Glomerular endothelial cell (primary cell): ENCODE results near the gene ATXN7L1. TPM values are rescaled to one million over a fixed set of nuclear protein-coding genes. Genes with fewer than 3 reads are reported as not detected.

Source experiments
- DNase-seq: peaks from one replicate; pipeline ENCODE4 v3.0.0-alpha.2; 2011; ENCODE audit warnings: low read depth, low spot score; ENCODE audit errors: extremely low read depth
- total RNA-seq: library from RNA; depleted of rRNA; stranded (reverse); fragments of >200 nt; gene quantifications from 2 replicates; pipeline ENCODE4 v1.2.3, GENCODE V29; 2015

Gene ATXN7L1
- total RNA-seq, 1 donor from 2014 or later, result 11.7 TPM

DNA sequence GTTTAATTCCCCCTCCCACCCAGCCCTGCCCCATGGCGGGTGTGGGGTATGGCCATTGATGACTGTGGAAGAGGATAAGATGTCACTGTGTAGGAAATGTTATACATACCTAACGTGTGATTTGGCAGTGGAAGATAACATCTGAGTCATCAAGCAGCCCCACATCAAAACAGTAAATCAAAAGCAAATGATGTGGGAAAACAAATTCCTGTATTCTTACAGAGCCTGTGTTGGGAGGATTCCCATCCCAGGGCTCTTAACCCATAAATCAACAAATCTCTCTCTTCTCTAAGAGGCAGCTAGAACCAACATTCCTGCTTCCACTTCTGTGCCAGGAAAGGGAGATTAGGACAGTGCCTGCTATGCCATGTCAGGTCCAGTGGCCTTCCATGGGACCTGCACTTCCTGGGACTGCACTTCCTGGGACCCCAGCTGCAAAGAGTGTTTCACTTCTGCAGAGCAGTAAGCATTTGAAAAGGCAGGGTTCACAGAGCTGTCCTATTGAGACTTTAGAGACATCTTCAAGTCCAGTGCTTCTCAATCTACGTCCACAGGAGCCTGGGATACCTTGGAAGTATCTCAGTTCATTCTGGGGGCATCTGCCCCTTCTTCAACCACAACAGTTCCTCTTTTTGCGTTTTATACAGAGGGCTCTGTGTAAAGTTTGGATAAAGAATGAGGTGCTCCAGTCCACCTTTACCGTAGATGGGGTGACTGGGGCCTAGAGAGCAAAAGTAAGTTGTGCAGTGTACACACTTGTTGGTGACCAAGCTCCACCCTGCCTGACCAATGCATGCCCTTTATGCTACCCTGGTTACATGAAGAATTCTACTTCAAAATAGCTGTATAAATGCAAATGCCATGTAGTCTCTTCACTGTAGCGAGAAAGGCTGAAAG lies 45.7 kb downstream of the ATXN7L1 start:
- DNase-seq, result peak; percentile 80

DNA sequence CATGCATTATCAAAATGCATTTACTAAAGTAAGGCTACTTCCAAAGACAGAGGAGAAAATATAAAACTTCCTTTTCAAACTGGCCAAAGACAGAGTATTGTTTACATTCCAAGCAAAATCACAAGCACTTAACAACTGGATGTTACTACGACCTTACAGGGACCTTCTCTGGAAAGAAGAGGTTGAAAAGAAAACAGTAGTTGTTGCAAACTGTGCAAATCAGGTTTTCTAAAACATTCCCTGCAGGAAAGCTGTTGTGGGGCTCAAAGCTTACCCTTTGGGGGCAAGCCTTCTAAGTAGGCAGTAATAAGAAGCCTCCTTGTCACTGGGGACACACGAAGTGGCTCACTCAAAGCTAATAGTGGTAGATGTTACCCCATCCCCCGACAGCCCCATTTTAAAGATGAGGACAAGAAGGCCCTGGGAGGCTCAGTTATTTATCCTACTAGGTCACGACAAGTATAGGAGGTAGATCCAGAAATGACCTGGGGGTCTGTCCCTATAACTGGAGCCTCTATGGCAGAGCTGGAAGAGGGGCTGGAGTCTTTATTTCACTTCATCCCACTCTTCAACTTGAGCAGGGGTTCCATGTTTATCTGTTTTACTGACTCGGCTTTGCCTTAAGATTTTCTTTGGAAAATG lies 46.6 kb downstream of the ATXN7L1 start:
- no peak for DNase-seq

DNA sequence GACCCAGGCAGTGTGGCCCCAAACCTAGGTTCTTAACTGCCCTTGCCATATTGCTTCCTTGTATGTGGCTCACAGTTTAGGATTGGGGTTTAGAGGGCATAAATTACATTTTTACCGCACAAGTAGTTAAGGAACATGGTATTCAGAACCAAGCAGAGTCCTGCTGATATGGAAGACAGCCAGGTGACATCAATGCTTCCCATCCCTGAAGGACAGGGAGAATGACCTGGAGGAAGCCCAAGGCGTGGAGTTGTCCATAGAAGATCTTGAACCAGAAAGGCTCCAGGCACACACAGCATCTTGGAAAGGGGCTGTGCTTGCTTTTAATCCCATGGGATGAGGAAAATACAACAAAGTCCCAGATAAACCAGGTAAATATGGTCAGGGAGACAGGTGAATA lies 48.3 kb downstream of the ATXN7L1 start:
- DNase-seq, result no peak

DNA sequence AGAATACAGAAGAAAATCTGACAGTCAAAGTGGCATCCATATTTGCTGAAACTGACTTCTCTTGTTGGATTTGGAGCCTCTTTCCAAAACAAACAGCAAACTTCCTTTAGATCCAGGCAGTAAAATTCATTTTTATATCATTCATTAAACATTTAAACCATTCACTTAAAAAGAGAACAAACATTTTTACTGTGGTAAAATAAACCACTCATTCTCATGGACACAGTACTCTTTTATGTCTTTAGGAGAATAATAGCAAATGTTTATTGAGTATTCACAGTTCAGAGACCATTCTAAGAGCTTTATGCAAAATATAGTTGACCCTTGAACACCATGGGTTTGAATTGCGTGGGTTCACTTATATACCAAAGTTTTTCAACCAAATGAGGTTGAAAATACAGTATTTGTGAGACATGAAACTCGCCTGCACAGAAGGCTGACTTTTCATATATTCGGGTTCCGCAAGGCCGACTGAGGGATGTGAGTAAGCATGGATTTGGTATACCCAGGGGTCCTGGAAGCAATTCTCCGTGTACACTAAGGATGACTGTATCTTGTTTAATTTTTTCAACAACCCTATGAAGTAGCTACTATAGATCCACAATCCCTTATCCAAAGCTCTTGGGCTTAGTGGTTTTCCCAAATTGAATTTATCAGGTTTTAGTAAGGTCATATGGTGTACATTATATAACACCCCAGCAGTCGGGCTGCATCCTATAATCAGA lies 49.1 kb downstream of the ATXN7L1 start:
- no peak for DNase-seq

DNA sequence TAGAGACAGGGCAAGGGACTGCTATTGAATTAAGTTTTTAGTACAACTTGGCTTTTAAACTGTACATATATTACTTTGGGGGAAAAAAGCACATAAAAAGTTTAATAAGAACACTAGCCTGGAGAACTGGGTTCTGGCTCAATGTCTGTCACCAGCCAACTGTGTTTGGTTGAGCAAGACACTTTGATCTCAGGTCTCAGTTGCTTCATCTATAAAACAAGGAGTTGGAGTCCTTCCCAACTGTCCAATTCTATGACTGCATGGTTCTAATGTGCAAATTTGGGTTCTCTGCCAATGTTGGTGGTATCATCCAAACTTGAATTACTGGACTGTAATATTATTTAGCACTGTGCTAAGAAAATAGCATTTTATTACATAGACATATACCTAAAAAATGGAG lies 50.3 kb downstream of the ATXN7L1 start:
- no peak for DNase-seq

DNA sequence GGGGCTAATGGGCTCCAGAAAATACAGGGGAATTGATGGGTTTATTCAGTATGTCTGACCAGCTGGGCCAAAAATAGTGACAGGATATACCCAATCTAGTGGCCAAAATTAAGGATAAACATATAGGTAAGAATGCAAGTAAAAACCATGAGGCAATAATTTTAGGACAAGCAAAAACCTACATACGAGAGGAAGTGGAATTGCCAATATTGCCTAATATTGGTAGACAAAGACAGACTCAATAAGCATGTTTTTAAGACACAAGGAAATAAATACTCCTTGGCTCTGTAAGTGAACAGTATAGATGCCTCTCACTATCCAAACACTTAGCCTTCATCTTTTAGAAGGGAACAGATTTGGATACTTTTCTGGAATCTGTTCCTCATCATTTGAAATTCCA lies 51.0 kb downstream of the ATXN7L1 start:
- DNase-seq, result no peak

DNA sequence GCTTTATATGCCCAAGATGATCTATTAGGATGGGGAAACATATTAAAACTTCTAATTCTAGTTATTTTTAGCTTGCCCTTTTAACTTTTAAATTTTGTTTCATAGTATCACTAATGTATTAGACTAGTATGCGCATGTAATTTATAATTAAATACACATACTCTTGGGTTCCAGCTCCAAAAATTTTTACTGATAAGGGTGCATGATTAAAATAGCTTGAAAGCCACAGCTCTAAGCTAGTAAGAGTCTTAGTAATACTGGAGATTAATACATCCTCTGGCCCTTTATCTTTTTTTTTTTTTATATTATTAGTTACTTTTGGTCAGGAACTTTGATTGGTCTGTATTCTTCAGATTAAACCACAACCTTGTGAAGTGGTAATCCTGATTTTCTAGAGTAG lies 53.6 kb downstream of the ATXN7L1 start:
- no peak for DNase-seq

DNA sequence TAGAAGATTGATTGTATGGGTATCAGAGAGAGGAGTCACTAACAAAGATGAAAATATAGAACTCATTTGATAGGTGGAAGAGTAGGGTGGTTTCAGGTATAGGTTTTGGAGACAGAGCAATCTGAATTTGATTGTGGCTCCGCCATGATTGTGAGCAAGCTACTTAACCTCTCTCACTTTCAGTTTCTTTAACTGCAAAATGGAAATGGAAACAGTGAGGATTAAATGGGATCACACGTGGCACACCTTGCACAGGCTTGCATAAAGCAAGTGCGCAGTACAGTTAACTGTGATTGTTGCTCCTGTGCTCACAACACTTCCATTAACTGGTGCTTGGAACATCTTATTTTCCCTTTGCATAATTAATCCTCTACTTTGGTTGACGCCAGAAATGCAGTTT lies 54.9 kb downstream of the ATXN7L1 start:
- DNase-seq, result no peak

DNA sequence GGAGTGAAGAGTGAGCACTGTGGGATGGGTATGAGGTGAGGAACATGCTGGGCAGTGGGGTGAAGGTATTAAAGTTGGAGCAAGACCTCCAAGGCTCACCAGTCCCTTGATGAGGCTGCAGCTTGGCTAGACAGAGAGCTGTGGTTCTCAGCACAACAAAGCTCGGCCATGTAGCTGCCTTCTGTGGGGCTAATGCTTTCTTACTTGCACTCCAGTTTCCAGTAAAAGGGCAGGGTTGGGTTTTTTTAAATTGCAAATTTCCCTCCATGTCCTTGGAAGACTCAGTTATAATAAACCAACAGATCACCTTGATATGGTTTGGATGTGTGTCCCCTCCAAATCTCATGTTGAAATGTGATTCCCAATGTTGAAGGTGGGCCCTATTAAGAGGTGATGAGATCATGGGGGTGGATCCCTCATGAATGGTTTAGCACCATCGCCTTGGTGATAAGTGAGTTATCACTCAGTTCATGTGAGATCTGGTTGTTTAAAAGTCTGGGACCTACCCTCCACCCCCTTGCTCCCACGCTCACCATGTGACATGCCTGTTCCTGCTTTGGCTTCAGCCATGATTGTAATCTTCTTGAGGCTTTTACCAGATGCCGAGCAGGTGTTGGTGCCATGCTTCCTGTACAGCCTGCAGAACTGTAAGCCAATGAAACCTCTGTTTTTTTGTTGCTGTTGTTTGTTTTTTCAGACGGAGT lies 55.9 kb downstream of the ATXN7L1 start:
- no peak for DNase-seq

DNA sequence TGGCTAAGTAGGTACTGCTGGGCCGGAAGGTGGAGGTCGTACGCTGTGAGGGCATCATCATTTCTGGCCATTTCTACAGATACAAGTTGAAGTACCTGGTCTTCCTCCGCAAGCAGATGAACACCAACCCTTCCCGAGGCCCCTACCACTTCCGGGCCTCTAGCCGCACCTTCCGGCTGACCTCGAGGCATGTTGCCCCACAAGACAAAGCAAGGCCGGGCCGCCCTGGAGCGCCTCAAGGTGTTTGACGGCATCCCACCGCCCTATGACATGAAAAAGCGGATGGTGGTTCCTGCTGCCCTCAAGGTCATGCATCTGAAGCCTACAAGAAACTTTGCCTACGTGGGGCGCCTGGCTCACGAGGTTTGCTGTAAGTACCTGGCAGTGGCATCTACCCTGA lies 56.8 kb downstream of the ATXN7L1 start:
- no peak for DNase-seq

DNA sequence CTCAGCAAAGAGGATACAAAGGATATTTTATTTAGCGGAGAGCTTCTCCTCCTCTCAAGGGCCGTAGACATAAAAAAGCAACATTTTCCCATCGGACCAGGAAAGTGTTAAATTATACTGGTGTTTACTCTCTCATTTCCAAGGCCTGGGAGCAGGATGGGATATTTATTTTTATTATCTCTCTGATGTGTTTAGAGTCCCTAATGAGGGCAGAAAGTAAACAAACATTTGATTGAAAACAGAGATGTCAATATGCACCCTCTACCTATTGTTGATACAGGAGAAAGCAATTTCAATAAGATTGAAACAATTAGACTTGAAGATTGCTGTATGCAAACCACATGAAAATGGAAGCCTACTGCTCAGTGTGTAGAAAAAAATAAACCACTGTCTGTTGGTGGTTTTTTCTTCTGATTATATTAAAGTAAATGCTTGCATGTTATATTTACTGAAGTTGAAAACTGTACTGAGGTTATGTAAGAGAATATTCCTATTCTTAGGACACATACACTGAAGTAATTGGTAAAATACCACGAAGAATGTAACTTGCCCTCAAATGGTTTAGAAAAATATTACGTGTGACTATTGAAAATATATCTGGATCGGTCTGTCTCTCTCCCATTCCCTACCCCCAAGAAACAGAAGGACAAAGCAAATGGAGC lies 59.3 kb downstream of the ATXN7L1 start:
- DNase-seq, result no peak

DNA sequence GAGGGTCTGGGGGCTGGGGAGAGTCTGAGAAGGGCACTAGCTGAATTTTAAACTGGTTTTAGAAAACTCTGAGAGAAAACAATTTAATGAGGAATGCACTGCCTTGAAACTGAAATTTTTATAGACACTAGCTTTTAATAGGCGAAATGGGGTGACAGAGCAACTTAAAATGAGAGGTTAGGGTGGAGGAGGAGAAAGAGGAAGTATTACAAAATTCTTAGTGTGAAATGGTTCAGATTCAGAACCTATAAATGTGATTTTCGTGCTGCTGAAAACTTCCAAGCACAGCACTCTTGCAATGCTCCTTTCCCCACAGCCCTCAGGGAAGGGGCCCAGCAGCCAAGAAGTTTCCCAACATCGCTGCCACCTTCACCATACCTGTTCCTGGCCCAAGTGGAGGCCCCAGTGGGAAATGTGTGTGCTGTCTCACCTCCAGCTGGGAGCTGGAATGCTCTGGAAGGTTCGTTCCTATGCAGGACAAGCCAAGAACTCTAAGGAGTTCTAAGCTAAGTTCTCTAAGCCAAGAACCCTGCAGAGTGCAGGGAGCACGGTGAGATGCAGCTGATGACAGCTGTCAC lies 60.0 kb downstream of the ATXN7L1 start:
- DNase-seq, result no peak

DNA sequence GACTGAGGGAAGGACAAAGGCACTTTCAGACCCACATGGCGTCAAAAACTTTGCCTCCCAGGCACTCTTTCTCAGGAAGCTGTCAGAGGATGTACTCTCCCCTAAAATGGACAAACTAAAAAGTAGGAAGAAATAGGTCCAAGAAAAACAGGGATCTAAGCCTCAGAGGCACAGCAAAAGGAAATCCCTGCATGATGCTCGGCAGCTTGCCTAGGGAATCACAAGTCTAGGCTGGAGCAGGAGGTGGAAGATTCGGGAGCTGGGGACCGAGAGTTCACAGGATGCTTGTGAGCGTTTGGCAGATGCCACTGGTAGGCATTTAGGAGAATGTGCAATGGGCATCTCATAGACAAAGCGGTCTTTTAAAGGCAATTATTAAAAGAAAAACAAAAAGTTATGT lies 60.8 kb downstream of the ATXN7L1 start:
- no peak for DNase-seq

DNA sequence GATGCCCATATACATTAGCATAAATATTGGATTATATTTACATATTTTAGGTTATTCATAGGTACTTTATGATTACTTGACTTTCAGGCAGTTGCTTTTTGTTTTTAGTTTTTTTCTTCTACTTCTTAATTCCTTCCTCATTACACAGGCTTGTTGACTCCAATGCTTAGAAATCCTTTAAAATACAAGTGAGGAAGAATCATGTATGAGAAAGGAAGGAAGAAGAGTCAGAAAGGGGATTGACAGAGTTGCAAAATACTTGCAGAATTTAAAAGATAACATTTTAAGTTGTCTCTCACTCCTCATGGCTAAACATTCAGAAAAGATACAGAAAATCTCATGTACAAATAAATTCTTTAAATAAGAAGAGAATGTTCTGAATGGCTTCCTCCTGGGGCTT lies 61.9 kb downstream of the ATXN7L1 start:
- no peak for DNase-seq

DNA sequence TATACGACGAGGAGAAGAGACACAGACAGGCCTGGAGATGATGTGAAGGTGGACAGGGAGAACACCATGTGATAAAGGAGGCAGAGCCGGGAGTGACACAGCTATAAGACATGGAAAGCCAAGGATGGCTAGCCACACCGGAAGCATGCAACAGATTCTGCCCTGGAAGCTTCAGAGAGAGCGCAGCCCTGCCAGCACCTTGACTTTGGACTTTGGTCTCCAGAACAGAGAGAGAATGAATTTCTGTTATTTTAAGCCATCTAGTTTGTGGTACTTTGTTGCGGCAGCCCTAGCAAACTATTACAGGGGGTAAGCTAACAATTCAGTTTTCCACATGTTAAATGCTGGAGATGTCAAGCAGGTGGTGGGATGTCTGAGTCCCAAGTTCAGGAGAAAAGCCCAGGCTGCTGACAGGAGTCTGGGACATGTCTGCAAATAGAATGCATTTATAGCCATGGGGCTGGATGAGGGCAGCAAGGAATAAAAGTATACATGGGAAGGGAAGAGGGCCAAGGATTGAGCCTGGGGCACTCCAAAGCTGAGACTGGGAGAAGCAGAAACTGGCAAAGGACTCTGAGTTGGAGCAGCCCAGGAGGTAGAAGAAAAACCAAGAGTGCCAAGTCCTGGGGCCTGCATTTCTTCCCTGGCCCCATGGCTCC lies 65.1 kb downstream of the ATXN7L1 start:
- DNase-seq, result no peak

DNA sequence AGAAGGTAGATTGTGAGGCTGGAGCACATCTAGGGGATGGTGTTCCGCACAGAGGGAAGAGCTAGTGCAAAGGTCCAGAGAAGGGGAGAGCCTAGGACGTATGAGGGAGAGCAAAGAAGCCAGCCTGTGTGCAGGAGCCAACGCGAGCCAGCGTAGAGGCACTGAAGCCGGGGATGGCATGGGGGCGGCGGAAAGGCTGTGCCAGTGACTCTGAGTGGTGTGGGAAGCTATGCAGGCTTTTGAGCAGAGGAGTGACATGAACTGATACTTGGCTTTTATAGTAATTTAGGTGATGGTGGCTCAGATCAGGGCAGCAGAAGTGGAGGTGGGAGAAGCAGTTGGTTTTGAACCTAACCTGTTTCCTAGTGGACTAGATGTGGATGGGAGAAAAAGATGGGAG lies 65.8 kb downstream of the ATXN7L1 start:
- DNase-seq, result no peak

DNA sequence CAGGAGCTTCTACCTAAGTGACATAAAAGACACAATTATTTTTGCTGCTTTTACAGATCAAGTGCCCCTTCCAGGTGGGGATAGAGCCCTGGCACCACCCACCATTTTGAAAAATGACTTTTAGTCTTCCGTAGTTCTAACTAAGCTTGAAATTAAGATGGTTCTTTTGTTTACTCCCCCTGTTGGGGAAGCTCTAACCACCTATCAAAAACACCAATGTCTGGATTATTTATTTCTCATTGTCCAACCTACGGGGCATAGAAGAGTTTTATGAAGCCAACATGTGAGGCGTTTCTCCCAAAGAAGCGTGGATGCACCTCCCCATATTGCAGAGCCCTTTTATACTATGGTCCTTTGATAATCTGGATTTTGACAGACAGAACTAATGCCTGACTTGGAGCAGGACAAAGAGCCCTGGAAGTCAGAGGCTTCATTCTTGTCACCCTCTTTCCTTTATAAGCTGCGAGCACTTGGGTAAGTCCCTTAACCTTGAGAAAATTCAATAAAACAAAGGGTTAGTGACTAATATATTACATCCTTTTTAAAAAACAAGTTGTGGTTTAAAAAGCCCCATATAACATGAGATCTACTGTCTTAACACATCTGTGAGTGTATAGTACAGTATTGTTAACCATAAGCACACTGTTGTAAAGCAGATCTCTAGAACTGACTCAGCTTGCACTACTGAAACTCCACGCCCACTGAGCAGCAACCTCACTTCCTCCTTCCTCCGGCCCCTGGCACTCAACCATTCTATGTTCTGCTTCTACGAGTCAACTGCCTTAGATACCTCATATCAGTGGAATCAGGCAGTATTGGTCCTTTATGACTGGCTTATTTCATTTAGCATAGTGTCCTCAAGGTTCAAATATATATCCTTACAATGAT lies 67.5 kb downstream of the ATXN7L1 start:
- DNase-seq, result peak; percentile 27

DNA sequence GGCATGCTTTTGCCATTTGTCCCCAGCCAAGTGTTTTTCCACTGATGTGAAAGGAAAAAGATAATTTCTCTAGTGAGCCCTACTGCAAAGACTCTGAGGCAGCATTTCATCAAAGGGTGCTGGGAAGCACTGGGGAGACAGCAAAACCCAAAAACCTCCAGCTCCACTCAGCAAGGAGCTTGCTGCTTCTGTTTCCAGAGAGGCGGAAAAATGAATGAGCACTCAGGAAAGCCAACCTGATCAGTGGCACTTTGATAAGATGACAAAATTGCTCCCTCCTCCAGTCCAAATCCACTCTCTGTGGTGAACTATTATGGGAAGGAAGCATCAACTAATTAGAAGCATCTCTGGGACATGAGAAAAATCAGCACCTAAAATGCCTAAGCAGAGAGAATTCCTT lies 68.2 kb downstream of the ATXN7L1 start:
- DNase-seq, result no peak

DNA sequence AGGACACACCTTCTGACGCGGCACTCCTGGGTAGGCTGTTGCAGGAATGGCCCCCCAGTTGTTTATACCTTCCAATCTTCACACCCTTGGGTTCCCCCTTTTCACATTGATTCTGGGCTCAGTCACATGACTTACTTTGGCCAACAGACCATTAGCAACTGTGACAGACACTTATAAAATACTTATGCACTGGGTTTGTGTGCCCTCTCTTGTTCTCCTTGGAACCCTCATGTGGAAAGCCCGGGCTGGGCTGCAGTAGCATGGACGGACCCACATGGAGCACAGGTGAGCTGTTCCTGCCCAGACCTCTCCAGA lies 69.0 kb downstream of the ATXN7L1 start:
- DNase-seq, result no peak
